Measurements from ENCODE around the gene IMMP2L. TPM values are rescaled to one million over a fixed set of nuclear protein-coding genes. Genes with fewer than 3 reads are reported as not detected.
"Not testable (repeated sequence)": the region's sequence is repeated elsewhere in the genome, so short reads cannot be mapped to it uniquely, and the experiment has no call there.

The IMMP2L gene
- total RNA-seq, 1 experiment from 2014 or later = 8.8 TPM

DNA sequence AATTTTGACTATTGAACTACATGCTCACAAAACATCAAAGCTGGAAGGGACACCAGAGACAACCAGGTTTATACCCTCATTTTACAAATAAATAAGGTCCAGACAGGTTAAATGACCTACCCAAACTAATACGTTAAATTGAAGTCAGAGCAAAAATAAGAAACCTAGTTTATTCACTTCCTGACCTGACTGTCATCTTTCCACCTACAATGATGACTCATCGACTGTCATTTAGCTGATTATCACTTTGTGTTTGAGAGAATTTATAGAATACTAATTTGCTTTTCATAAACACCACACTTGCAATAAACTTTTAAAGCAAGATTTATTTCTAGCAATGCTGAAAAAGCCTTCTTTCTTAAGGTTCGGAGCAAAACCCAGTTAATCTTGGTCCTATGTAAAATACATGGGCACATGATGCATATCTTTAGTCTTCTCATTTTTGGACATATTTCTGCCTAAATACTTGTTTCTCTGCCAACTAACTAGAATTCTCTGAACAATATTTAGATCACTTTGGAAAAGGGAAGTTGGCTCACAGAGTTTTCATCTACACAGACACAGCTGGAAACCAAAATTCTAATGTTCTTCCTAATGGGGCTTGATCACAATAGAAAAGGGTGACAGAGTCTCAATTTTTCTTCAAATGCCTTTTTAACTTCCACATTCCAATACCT lies 488.1 kb downstream of the IMMP2L start:
- DNase-seq (ENCODE audit: low read depth, low spot score) (no peak), ATAC-seq (no peak)
- Histone ChIP-seq H3K27me3 (ENCODE audit: control insufficient read depth, insufficient read depth, low read length) (no peaks in the 10 kb centered on the region), H3K4me3 (ENCODE audit: low read depth in 2 of 2, low read length in 2 of 2) (no peak overlapping the region), H3K9me3 (ENCODE audit: control insufficient read depth, insufficient read depth, low read depth, low read length) (no peaks in the 10 kb centered on the region), H3K4me1 (ENCODE audit: control insufficient read depth, insufficient read depth, low read length) (no peaks in the 10 kb centered on the region), H3K36me3 (ENCODE audit: control insufficient read depth, insufficient read depth, low read length) (no peaks in the 10 kb centered on the region), H3K27ac (ENCODE audit: low read length) (no peak overlapping the region)
- POLR2A ChIA-PET = no interaction called here
- no TSS peak for BruUV-seq (replicated peaks)
- in situ Hi-C loops (cut with HindIII; ENCODE audit: low pct_unique_long_range_greater_than_20kb, low sequenced_read_pairs) = no loop called here
- CTCF ChIA-PET = no interaction called here
- TF ChIP-seq, protein P1, sequence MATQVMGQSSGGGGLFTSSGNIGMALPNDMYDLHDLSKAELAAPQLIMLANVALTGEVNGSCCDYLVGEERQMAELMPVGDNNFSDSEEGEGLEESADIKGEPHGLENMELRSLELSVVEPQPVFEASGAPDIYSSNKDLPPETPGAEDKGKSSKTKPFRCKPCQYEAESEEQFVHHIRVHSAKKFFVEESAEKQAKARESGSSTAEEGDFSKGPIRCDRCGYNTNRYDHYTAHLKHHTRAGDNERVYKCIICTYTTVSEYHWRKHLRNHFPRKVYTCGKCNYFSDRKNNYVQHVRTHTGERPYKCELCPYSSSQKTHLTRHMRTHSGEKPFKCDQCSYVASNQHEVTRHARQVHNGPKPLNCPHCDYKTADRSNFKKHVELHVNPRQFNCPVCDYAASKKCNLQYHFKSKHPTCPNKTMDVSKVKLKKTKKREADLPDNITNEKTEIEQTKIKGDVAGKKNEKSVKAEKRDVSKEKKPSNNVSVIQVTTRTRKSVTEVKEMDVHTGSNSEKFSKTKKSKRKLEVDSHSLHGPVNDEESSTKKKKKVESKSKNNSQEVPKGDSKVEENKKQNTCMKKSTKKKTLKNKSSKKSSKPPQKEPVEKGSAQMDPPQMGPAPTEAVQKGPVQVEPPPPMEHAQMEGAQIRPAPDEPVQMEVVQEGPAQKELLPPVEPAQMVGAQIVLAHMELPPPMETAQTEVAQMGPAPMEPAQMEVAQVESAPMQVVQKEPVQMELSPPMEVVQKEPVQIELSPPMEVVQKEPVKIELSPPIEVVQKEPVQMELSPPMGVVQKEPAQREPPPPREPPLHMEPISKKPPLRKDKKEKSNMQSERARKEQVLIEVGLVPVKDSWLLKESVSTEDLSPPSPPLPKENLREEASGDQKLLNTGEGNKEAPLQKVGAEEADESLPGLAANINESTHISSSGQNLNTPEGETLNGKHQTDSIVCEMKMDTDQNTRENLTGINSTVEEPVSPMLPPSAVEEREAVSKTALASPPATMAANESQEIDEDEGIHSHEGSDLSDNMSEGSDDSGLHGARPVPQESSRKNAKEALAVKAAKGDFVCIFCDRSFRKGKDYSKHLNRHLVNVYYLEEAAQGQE (IDR thresholded peaks at IDR 0.05; ENCODE audit: insufficient read depth in 1 of 2, low read depth in 2 of 2, low read length in 1 of 2) = no peak
- TF ChIP-seq, protein P2, sequence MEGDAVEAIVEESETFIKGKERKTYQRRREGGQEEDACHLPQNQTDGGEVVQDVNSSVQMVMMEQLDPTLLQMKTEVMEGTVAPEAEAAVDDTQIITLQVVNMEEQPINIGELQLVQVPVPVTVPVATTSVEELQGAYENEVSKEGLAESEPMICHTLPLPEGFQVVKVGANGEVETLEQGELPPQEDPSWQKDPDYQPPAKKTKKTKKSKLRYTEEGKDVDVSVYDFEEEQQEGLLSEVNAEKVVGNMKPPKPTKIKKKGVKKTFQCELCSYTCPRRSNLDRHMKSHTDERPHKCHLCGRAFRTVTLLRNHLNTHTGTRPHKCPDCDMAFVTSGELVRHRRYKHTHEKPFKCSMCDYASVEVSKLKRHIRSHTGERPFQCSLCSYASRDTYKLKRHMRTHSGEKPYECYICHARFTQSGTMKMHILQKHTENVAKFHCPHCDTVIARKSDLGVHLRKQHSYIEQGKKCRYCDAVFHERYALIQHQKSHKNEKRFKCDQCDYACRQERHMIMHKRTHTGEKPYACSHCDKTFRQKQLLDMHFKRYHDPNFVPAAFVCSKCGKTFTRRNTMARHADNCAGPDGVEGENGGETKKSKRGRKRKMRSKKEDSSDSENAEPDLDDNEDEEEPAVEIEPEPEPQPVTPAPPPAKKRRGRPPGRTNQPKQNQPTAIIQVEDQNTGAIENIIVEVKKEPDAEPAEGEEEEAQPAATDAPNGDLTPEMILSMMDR (IDR thresholded peaks at IDR 0.05) = no peak
- TF ChIP-seq SIN3A (IDR thresholded peaks at IDR 0.05; ENCODE audit: borderline replicate concordance, insufficient read depth, low read depth, low read length) (no peak), POLR2AphosphoS5 (IDR thresholded peaks at IDR 0.05; ENCODE audit: low read depth, low read length) (no peak), TCF7L2 (IDR thresholded peaks at IDR 0.05; ENCODE audit: low read depth, low read length) (no peak)
- intact Hi-C loops (cut with micrococcal nuclease; ENCODE audit: unreplicated experiment) = no loop called here

DNA sequence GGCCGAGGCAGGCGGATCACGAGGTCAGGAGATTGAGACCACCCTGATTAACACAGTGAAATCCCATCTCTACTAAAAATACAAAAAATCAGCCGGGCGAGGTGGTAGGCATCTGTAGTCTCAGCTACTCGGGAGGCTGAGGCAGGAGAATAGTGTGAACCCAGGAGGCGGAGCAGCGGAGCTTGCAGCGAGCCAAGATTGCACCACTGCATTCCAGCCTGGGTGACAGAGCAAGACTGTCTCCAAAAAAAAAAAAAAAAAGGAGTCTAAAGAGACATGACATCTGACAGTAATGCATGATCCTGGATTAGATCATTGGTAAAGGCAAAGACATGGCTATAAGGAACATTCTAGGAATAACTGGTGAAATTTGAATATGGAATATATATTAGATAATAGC lies 489.6 kb downstream of the IMMP2L start:
- H3K27ac ChIP-seq (ENCODE audit: low read length); ATAC-seq; in situ Hi-C loops (cut with HindIII; ENCODE audit: low pct_unique_long_range_greater_than_20kb, low sequenced_read_pairs); CTCF ChIA-PET; BruUV-seq (replicated peaks); H3K27me3 ChIP-seq (ENCODE audit: control insufficient read depth, insufficient read depth, low read length); H3K4me1 ChIP-seq (ENCODE audit: control insufficient read depth, insufficient read depth, low read length); DNase-seq (ENCODE audit: low read depth, low spot score); H3K36me3 ChIP-seq (ENCODE audit: control insufficient read depth, insufficient read depth, low read length); POLR2A ChIA-PET; H3K9me3 ChIP-seq (ENCODE audit: control insufficient read depth, insufficient read depth, low read depth, low read length); intact Hi-C loops (cut with micrococcal nuclease; ENCODE audit: unreplicated experiment); H3K4me3 ChIP-seq (ENCODE audit: low read depth in 2 of 2, low read length in 2 of 2): not testable (repeated sequence)

DNA sequence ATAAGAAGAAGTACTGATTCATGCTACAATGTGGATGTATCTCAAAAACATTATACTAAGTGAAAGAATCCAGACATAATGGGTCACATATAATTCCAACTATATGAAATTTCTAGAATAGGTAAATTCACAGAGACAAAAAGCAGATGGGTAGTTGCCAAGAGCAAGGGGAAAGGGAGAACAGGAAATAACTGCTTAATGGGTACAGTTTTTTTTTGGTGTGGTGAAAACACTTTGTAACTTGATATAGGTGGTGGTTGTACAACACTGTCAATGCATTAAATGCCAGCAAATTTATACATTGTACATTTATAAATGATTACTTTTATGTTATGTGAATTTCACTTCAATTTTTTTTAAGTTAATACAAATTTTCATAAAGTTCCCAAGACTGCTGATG lies 490.7 kb downstream of the IMMP2L start:
- no peak for TF ChIP-seq POLR2AphosphoS5 (IDR thresholded peaks at IDR 0.05; ENCODE audit: low read depth, low read length)
- no peaks in the 10 kb centered on the region for H3K9me3 ChIP-seq (ENCODE audit: control insufficient read depth, insufficient read depth, low read depth, low read length)
- no peak for DNase-seq (ENCODE audit: low read depth, low spot score)
- no peak for ATAC-seq
- in situ Hi-C loops (cut with HindIII; ENCODE audit: low pct_unique_long_range_greater_than_20kb, low sequenced_read_pairs) = no loop called here
- no peaks in the 10 kb centered on the region for H3K4me1 ChIP-seq (ENCODE audit: control insufficient read depth, insufficient read depth, low read length)
- ChIA-PET POLR2A (no interaction called here), CTCF (no interaction called here)
- no peaks in the 10 kb centered on the region for H3K27me3 ChIP-seq (ENCODE audit: control insufficient read depth, insufficient read depth, low read length)
- intact Hi-C loops (cut with micrococcal nuclease; ENCODE audit: unreplicated experiment) = no loop called here
- H3K4me3 ChIP-seq (ENCODE audit: low read depth in 2 of 2, low read length in 2 of 2) = no peak overlapping the region
- H3K36me3 ChIP-seq (ENCODE audit: control insufficient read depth, insufficient read depth, low read length) = no peaks in the 10 kb centered on the region
- no peak overlapping the region for H3K27ac ChIP-seq (ENCODE audit: low read length)
- no TSS peak for BruUV-seq (replicated peaks)
